ENCODE data around the gene IL12A. TPM values are rescaled to one million over a fixed set of nuclear protein-coding genes. Genes with fewer than 3 reads are reported as not detected.

The IL12A gene
- total RNA-seq, 4 donors from 2014 or later: 0.32 to 3.3 (median 0.85) TPM; not detected in 1

DNA sequence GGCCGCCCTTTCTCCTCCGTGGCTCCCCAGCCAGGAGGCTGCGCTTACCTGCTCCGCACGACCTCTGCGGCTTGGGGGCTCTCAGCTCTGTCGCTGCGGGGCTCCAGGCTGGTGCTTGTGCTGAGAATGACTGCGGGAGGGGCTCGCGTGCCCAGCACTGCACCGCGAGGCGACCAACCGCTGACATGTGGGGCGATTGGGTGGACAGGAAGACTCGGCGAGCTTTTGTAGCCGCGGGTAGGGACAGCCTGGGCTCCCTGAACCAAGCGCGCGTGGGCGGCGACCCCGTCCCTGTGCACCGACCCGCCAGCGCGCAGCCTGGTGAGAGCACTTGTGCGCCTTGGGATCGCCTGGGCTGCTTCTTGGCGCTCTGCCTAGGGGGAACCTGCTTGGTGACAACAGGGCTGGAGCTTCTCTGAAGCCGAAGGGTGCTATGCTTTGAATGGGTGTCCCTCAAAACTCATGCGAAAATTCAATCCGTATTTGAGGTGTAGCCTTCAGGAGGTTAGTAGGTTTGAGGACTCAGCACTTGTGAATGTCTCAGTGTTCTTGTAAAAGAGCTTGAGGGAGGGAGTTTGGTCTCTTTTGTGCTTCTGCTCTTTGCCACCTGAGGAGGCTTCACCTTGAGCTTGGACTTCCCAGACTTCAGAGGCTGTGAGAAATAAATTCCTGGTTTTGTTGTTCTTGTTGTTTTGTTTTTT is 50.4 kb downstream of the IL12A start:
- Histone ChIP-seq H3K4me1 (peaks cover 0 to 9% (median 5%) of the 10 kb centered on the region in 3 donors), H3K27me3 (peaks cover 25% of the 10 kb centered on the region), H3K36me3 (no peaks in the 10 kb centered on the region), H3K27ac (no peak overlapping the region), H3K4me3 (peak overlapping the region in 1 of 2 donors; percentile 42), H3K9me3 (no peaks in the 10 kb centered on the region)
- ATAC-seq: peak; percentile 32
- WGBS, 2 donors (ENCODE audit: low coverage in 1 of 2): 0% methylated on average over 1 of the region's 36 CpGs; no CpG with 5 or more reads in 1 of the 2 donors
- TF ChIP-seq, protein P1, sequence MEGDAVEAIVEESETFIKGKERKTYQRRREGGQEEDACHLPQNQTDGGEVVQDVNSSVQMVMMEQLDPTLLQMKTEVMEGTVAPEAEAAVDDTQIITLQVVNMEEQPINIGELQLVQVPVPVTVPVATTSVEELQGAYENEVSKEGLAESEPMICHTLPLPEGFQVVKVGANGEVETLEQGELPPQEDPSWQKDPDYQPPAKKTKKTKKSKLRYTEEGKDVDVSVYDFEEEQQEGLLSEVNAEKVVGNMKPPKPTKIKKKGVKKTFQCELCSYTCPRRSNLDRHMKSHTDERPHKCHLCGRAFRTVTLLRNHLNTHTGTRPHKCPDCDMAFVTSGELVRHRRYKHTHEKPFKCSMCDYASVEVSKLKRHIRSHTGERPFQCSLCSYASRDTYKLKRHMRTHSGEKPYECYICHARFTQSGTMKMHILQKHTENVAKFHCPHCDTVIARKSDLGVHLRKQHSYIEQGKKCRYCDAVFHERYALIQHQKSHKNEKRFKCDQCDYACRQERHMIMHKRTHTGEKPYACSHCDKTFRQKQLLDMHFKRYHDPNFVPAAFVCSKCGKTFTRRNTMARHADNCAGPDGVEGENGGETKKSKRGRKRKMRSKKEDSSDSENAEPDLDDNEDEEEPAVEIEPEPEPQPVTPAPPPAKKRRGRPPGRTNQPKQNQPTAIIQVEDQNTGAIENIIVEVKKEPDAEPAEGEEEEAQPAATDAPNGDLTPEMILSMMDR (IDR thresholded peaks at IDR 0.05): no peak
- TF ChIP-seq EP300 (IDR thresholded peaks at IDR 0.05) (no peak), POLR2A (IDR thresholded peaks at IDR 0.05) (no peak), POLR2AphosphoS5 (IDR thresholded peaks at IDR 0.05) (no peak)

GRCh38 chr3:160040181-160040580 is 51.5 kb downstream of the IL12A start:
- ATAC-seq: no peak
- whole genome bisulfite sequencing, 2 donors (ENCODE audit: low coverage in 1 of 2): 39 to 86% methylated on average over 1 to 2 of the region's 3 CpGs
- Histone ChIP-seq H3K9me3 (no peaks in the 10 kb centered on the region), H3K4me3 (no peak overlapping the region), H3K4me1 (peaks cover 0 to 9% (median 5%) of the 10 kb centered on the region in 3 donors), H3K27ac (no peak overlapping the region), H3K27me3 (peaks cover 25% of the 10 kb centered on the region), H3K36me3 (no peaks in the 10 kb centered on the region)
- TF ChIP-seq POLR2A (IDR thresholded peaks at IDR 0.05) (no peak), EP300 (IDR thresholded peaks at IDR 0.05) (no peak), POLR2AphosphoS5 (IDR thresholded peaks at IDR 0.05) (no peak)
- TF ChIP-seq, protein P1 (IDR thresholded peaks at IDR 0.05): no peak

DNA sequence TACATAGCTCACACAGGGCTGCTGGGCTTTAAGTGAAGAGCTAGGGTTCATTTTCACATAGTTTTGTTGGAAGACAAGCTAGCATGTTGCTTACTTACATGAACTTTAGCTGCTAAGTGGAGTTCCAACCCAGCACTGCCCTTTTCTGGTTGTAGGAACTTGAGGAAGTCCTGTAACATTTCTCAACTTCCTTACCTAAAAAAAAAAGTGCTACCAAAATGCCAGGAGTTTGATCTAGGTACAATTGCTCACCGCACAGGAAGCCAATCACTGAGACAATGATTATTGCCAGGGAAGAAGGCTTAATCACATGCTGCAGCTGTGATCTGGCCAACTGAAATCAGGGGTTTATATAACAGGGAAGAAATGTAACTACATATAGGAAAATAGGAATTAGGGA is 52.8 kb downstream of the IL12A start:
- Histone ChIP-seq H3K27ac (no peak overlapping the region), H3K36me3 (no peaks in the 10 kb centered on the region), H3K4me1 (peaks cover 0 to 9% (median 5%) of the 10 kb centered on the region in 3 donors), H3K9me3 (no peaks in the 10 kb centered on the region), H3K27me3 (peaks cover 25% of the 10 kb centered on the region), H3K4me3 (no peak overlapping the region)
- no peak for ATAC-seq
- TF ChIP-seq, protein P1 (IDR thresholded peaks at IDR 0.05): no peak
- TF ChIP-seq EP300 (IDR thresholded peaks at IDR 0.05) (no peak), POLR2AphosphoS5 (IDR thresholded peaks at IDR 0.05) (no peak), POLR2A (IDR thresholded peaks at IDR 0.05) (no peak)
- WGBS, 2 donors (ENCODE audit: low coverage in 1 of 2): 60 to 80% methylated on average over 1 of the region's 1 CpG

DNA sequence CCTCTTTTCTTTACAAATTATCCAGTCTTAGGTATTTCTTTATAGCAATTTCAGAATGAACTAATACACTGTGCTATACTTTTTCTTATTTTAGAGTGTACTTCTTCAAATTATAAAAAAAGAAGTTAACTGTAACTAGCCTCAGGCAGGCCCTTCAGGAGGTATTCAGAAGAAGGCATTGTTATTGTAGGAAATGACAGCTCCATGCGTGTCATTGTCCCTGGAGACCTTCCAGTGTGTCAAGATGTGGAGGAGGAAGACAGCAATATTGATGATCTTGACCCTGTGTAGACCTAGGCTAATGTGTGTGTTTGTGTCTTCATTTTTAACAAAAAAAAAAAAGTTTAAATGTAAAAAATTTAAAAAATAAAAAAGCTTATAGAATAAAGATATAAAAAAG is 55.5 kb downstream of the IL12A start:
- Histone ChIP-seq H3K4me3 (no peak overlapping the region), H3K36me3 (no peaks in the 10 kb centered on the region), H3K4me1 (peaks cover 0 to 7% (median 0%) of the 10 kb centered on the region in 3 donors), H3K27ac (no peak overlapping the region), H3K9me3 (no peaks in the 10 kb centered on the region), H3K27me3 (peaks cover 10% of the 10 kb centered on the region)
- WGBS, 2 donors (ENCODE audit: low coverage in 1 of 2): 33 to 67% methylated on average over 1 of the region's 1 CpG
- no peak for ATAC-seq
- no peak for TF ChIP-seq POLR2AphosphoS5 (IDR thresholded peaks at IDR 0.05)

Other genes with a start within 250 kb of the IL12A start
- gene SCHIP1, start 149.0 kb upstream of the IL12A start, total RNA-seq: 10 to 100 TPM; 19.6 to 47.1 (median 30.2) TPM
- gene C3orf80, start 236.6 kb downstream of the IL12A start, total RNA-seq: 1 to 10 TPM in 1 of 4 donors, under 1 TPM in 3; 0.12 to 1.1 (median 0.46) TPM

All from gastroesophageal sphincter (tissue), 4 donors.